IMR-90 (cell line): ENCODE data around the gene FANCE. TPM values are rescaled to one million over a fixed set of nuclear protein-coding genes. Genes with fewer than 3 reads are reported as not detected.

Experiments used
- ATAC-seq: fragments of 200-7000 bp; cut with Tn5 transposase; 2 replicates; pipeline ENCODE4 v1.9.1; 2020; ENCODE audit warnings: low read depth, mild to moderate bottlenecking, moderate library complexity
- BruUV-seq: library from RNA; stranded (reverse); fragments of 400-500 nt; replicated peaks from 2 replicates; lab custom pipeline; 2021; lab: Mats Ljungman, UMichigan
- CTCF ChIA-PET: fragments of 300-600 bp; formaldehyde crosslinking; extraction: SDS; loops from one replicate; lab custom pipeline; 2021; ENCODE audit warnings: antibody characterized with exemption; lab: Yijun Ruan, JAX
- POLR2A ChIA-PET: fragments of 300-600 bp; sonication (Branson Sonifier 250); formaldehyde crosslinking; loops from one replicate; lab custom pipeline; 2022; ENCODE audit warnings: antibody characterized with exemption; ENCODE audit not compliant: unreplicated experiment; lab: Charles Lee
- DNase-seq: peaks from one replicate; pipeline ENCODE4 v3.0.0; 2013
- H2AFZ ChIP-seq: replicated peaks from 2 replicates; pipeline ENCODE3; 2013; ENCODE audit warnings: low read length, mild to moderate bottlenecking; ENCODE audit not compliant: poor library complexity
- H2AK5ac ChIP-seq: 2 replicates; pipeline ENCODE4 v1.6.1; 2013; ENCODE audit warnings: low read depth, low read length, inconsistent platforms
- H2AK9ac ChIP-seq: replicated peaks from 2 replicates; pipeline ENCODE3; 2013; ENCODE audit warnings: mild to moderate bottlenecking, low read depth, low read length, moderate library complexity; ENCODE audit not compliant: poor library complexity
- H2BK120ac ChIP-seq: 2 replicates; pipeline ENCODE4 v1.6.1; 2013; ENCODE audit warnings: low read depth, low read length, inconsistent platforms
- H2BK15ac ChIP-seq: 3 replicates; pipeline ENCODE4 v1.6.1; 2013; ENCODE audit warnings: low read depth, low read length, inconsistent platforms
- H2BK20ac ChIP-seq: 2 replicates; pipeline ENCODE4 v1.6.1; 2013; ENCODE audit warnings: low read depth, mild to moderate bottlenecking, inconsistent platforms, low read length, moderate library complexity
- H2BK5ac ChIP-seq: 2 replicates; pipeline ENCODE4 v1.6.1; 2013; ENCODE audit warnings: mild to moderate bottlenecking, low read depth, low read length, inconsistent platforms; ENCODE audit not compliant: poor library complexity, severe bottlenecking
- H3K14ac ChIP-seq: replicated peaks from 2 replicates; pipeline ENCODE4 v1.6.1; 2013; ENCODE audit warnings: low read depth, low read length, inconsistent platforms
- H3K18ac ChIP-seq: 2 replicates; pipeline ENCODE4 v1.6.1; 2013; ENCODE audit warnings: low read depth, low read length, control low read depth
- H3K23ac ChIP-seq: 2 replicates; pipeline ENCODE4 v1.6.1; 2013; ENCODE audit warnings: low read depth, low read length, inconsistent platforms
- H3K27ac ChIP-seq: 2 replicates; pipeline ENCODE4 v1.5.1; 2013; ENCODE audit warnings: mild to moderate bottlenecking, control low read depth, low read length; ENCODE audit not compliant: insufficient read depth
- H3K27me3 ChIP-seq: 2 replicates; pipeline ENCODE4 v1.6.1; 2013; ENCODE audit warnings: low read length; ENCODE audit not compliant: control insufficient read depth, insufficient read depth
- H3K36me3 ChIP-seq: 2 replicates; pipeline ENCODE4 v1.6.1; 2013; ENCODE audit warnings: low read length, mixed read lengths; ENCODE audit not compliant: control insufficient read depth, insufficient read depth
- H3K4ac ChIP-seq: 2 replicates; pipeline ENCODE4 v1.6.1; 2013; ENCODE audit warnings: low read depth, low read length, inconsistent platforms
- H3K4me1 ChIP-seq: 2 replicates; pipeline ENCODE4 v1.6.1; 2013; ENCODE audit warnings: low read length, mixed read lengths; ENCODE audit not compliant: control insufficient read depth, insufficient read depth
- H3K4me2 ChIP-seq: 2 replicates; pipeline ENCODE4 v1.6.1; 2013; ENCODE audit warnings: low read depth, mild to moderate bottlenecking, control low read depth, low read length, moderate library complexity
- H3K4me3 ChIP-seq: 2 replicates; pipeline ENCODE4 v1.5.1; 2013; ENCODE audit warnings: low read depth, mild to moderate bottlenecking, control low read depth, low read length, moderate library complexity; ENCODE audit not compliant: insufficient read depth
- H3K56ac ChIP-seq: 2 replicates; pipeline ENCODE4 v1.6.1; 2013; ENCODE audit warnings: low read length, inconsistent platforms; ENCODE audit not compliant: insufficient read depth; ENCODE audit errors: extremely low read depth
- H3K79me1 ChIP-seq, 2 experiments: 2 replicates each; pipeline ENCODE4 v1.6.1; 2013; ENCODE audit warnings: low read length in 2 of 2, inconsistent platforms in 1 of 2, low read depth in 1 of 2
- H3K9ac ChIP-seq: 2 replicates; pipeline ENCODE4 v1.6.1; 2013; ENCODE audit warnings: low read depth, low read length, control low read depth
- H3K9me1 ChIP-seq: 2 replicates; pipeline ENCODE4 v1.6.1; 2013; ENCODE audit warnings: low read length, inconsistent platforms; ENCODE audit not compliant: insufficient read depth
- H3K9me3 ChIP-seq: 2 replicates; pipeline ENCODE4 v1.6.1; 2013; ENCODE audit warnings: low read length; ENCODE audit not compliant: control insufficient read depth, insufficient read depth
- H4K20me1 ChIP-seq: 2 replicates; pipeline ENCODE4 v1.6.1; 2013; ENCODE audit warnings: low read length, inconsistent platforms; ENCODE audit not compliant: insufficient read depth
- H4K5ac ChIP-seq: 2 replicates; pipeline ENCODE4 v1.6.1; 2013; ENCODE audit warnings: mild to moderate bottlenecking, low read depth, low read length, control low read depth
- H4K8ac ChIP-seq, 2 experiments: 2 replicates each; pipeline ENCODE4 v1.6.1; 2013; ENCODE audit warnings: low read depth in 2 of 2, low read length in 2 of 2, control low read depth in 1 of 2, inconsistent platforms in 1 of 2
- H4K91ac ChIP-seq: 2 replicates; pipeline ENCODE4 v1.6.1; 2013; ENCODE audit warnings: low read depth, low read length, inconsistent platforms; ENCODE audit not compliant: insufficient read depth
- BHLHE40 ChIP-seq: fragments of 150-350 bp; IDR thresholded peaks from 2 replicates; pipeline ENCODE4 v1.6.1; 2016; ENCODE audit warnings: mild to moderate bottlenecking, low read depth, low read length
- CHD1 ChIP-seq: IDR thresholded peaks from 2 replicates; pipeline ENCODE4 v1.6.1; 2012; ENCODE audit warnings: low read depth, low read length, improper control_type of control experiment
- ELK1 ChIP-seq: fragments of 150-350 bp; IDR thresholded peaks from 2 replicates; pipeline ENCODE4 v1.6.1; 2016; ENCODE audit warnings: low read depth, mild to moderate bottlenecking, low read length, moderate library complexity, borderline replicate concordance
- POLR2A ChIP-seq: IDR thresholded peaks from 2 replicates; pipeline ENCODE4 v1.6.1; 2012; ENCODE audit warnings: mild to moderate bottlenecking, low read depth, low read length
- RCOR1 ChIP-seq: IDR thresholded peaks from 2 replicates; pipeline ENCODE4 v1.6.1; 2012; ENCODE audit warnings: mild to moderate bottlenecking, low read length, improper control_type of control experiment; ENCODE audit not compliant: insufficient replicate concordance
- RFX5 ChIP-seq: IDR thresholded peaks from 2 replicates; pipeline ENCODE4 v1.8.0; 2012; ENCODE audit warnings: low read depth, mild to moderate bottlenecking, low read length, moderate library complexity
- SMC3 ChIP-seq: fragments of 150-350 bp; IDR thresholded peaks from 2 replicates; pipeline ENCODE4 v1.6.1; 2016; ENCODE audit warnings: low read depth, mild to moderate bottlenecking, antibody characterized with exemption, low read length, moderate library complexity
- WGBS, 2 experiments: methylation state at CpG; one replicate each; pipeline versions ENCODE4 v1.1.5 to v1.1.7; 2013; ENCODE audit warnings: missing lambda C conversion rate in 2 of 2; ENCODE audit not compliant: insufficient read length in 1 of 2; ENCODE audit errors: extremely low coverage in 2 of 2; 5-methylcytosine and 5-hydroxymethylcytosine counted together
- dilution Hi-C: fragments of 300-500 bp; cut with HindIII; formaldehyde crosslinking; loops from one replicate; pipeline ENCODE4 v1.14.3; 2018; ENCODE audit warnings: low sequenced_read_pairs; ENCODE audit not compliant: unreplicated experiment
- in situ Hi-C: fragments of 300-500 bp; cut with MboI; formaldehyde crosslinking; loops from 3 replicates; pipeline ENCODE4 v1.14.3; 2019; ENCODE audit warnings: low sequenced_read_pairs, inconsistent platforms, mixed read lengths
- intact Hi-C: fragments of 100-400 bp; cut with micrococcal nuclease; formaldehyde crosslinking; loops from 2 replicates; pipeline ENCODE4 v1.10.0; 2022
- polyA plus RNA-seq, 3 experiments: library from polyadenylated mRNA; depleted of rRNA; stranded (reverse); fragments of >200 nt; gene quantifications; 2 replicates each; pipeline ENCODE4 v1.2.3, GENCODE V29; 2012; ENCODE audit warnings: low replicate concordance in 1 of 3
- total RNA-seq: library from RNA; depleted of rRNA; stranded (reverse); fragments of >200 nt; gene quantifications from 2 replicates; pipeline ENCODE4 v1.2.3, GENCODE V29; 2012
- TF ChIP-seq, protein P1 (sequence below): conservative IDR thresholded peaks from 2 replicates; pipeline ENCODE4 v1.5.1; 2012; ENCODE audit warnings: mild to moderate bottlenecking, low read depth, low read length, improper control_type of control experiment

The FANCE gene
- total and polyA plus RNA-seq, 2 of the 4 experiments (the other 2 are of a cell fraction): 7.1 to 9.1 TPM

DNA sequence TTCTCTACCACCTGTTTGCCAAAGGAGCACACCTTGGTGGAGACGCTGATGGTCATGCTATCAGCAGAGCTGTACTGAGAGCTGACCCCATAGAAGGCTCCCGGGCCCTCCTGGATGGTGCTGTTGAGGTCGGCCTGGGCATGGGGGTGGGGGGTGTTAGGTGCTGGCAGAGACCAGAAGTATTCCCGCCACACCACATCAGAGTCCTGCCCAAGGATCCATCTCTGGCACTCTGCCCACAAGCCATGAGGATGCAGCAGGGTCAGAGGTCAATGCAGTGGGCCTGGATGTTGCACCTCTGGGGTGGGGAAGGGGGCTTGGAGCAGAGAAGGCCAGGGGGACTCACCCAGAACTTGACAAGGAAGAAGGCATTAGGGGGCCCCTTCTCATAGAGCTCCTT, 23.4 kb downstream of the FANCE start:
- Histone ChIP-seq H4K5ac (no peak overlapping the region), H3K4me3 (no peak overlapping the region), H3K14ac (no peak overlapping the region), H3K4me2 (no peak overlapping the region), H3K9me1 (0 out of 2 replicates have a peak, but pooled peaks cover 6% of the 10 kb centered on the region), H3K18ac (no peak overlapping the region), H2BK20ac (no peak overlapping the region), H4K8ac (no peak overlapping the region), H3K4ac (no peak overlapping the region), H3K27ac (no peak overlapping the region), H3K9ac (no peak overlapping the region), H3K9me3 (no peaks in the 10 kb centered on the region), H2BK5ac (no peak overlapping the region), H3K56ac (no peak overlapping the region), H4K20me1 (peaks cover 50% of the 10 kb centered on the region), H2BK15ac (no peak overlapping the region), H3K79me1 (peaks cover 3 to 42% of the 10 kb centered on the region in 2 experiments), H3K4me1 (peaks cover 2% of the 10 kb centered on the region), H3K27me3 (no peaks in the 10 kb centered on the region), H3K23ac (no peak overlapping the region), H3K36me3 (peaks cover 63% of the 10 kb centered on the region), H2AK5ac (no peak overlapping the region), H2AK9ac (peak overlapping the region; percentile 42), H2AFZ (no peak overlapping the region), H4K91ac (no peak overlapping the region), H2BK120ac (no peak overlapping the region)
- no TSS peak for BruUV-seq
- ChIA-PET POLR2A (no interaction called here), CTCF (no interaction called here)
- dilution Hi-C loops: no loop called here
- no peak for DNase-seq
- intact Hi-C loops: no loop called here
- ATAC-seq: no peak
- no CpG with 5 or more reads among the region's 4 CpGs for WGBS, 2 experiments
- in situ Hi-C loops: no loop called here
- TF ChIP-seq BHLHE40 (no peak), RCOR1 (no peak), POLR2A (no peak), CHD1 (no peak), RFX5 (no peak), SMC3 (no peak), ELK1 (no peak)
- TF ChIP-seq, protein P1, sequence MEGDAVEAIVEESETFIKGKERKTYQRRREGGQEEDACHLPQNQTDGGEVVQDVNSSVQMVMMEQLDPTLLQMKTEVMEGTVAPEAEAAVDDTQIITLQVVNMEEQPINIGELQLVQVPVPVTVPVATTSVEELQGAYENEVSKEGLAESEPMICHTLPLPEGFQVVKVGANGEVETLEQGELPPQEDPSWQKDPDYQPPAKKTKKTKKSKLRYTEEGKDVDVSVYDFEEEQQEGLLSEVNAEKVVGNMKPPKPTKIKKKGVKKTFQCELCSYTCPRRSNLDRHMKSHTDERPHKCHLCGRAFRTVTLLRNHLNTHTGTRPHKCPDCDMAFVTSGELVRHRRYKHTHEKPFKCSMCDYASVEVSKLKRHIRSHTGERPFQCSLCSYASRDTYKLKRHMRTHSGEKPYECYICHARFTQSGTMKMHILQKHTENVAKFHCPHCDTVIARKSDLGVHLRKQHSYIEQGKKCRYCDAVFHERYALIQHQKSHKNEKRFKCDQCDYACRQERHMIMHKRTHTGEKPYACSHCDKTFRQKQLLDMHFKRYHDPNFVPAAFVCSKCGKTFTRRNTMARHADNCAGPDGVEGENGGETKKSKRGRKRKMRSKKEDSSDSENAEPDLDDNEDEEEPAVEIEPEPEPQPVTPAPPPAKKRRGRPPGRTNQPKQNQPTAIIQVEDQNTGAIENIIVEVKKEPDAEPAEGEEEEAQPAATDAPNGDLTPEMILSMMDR: no peak
